Chondrocyte (in vitro differentiated cells): ENCODE data around the gene PPFIBP2. TPM values are rescaled to one million over a fixed set of nuclear protein-coding genes. Genes with fewer than 3 reads are reported as not detected.

Source experiments
- DNase-seq: peaks from one replicate; pipeline ENCODE4 v3.0.0; 2021; ENCODE audit warnings: mixed read lengths, low spot score
- H3K27ac Mint-ChIP-seq: one replicate; pipeline ENCODE4 v1.8.0; 2021; ENCODE audit warnings: mild to moderate bottlenecking, moderate library complexity, mixed read lengths; ENCODE audit not compliant: unreplicated experiment
- H3K27me3 Mint-ChIP-seq: 2 replicates; pipeline ENCODE4 v1.8.0; 2021; ENCODE audit warnings: low read depth, mixed read lengths
- H3K36me3 Mint-ChIP-seq: 2 replicates; pipeline ENCODE4 v1.8.0; 2021; ENCODE audit warnings: low read depth, mixed read lengths
- H3K4me1 Mint-ChIP-seq: 2 replicates; pipeline ENCODE4 v1.8.0; 2021; ENCODE audit warnings: low read depth, mild to moderate bottlenecking, mixed read lengths
- H3K4me3 Mint-ChIP-seq: one replicate; pipeline ENCODE4 v1.8.0; 2021; ENCODE audit warnings: mild to moderate bottlenecking, moderate library complexity, mixed read lengths; ENCODE audit not compliant: unreplicated experiment
- H3K9me3 Mint-ChIP-seq: 2 replicates; pipeline ENCODE4 v1.8.0; 2021; ENCODE audit warnings: low read depth, mixed read lengths
- CTCF ChIP-seq: fragments of 200-600 bp; sonication (generic); IDR thresholded peaks from 2 replicates; pipeline ENCODE4 v1.5.0; 2021; ENCODE audit warnings: antibody characterized with exemption, mild to moderate bottlenecking, moderate library complexity
- total RNA-seq: library from RNA; stranded (reverse); gene quantifications from 3 replicates; pipeline ENCODE4 v1.2.1, GENCODE V29; 2021

PPFIBP2 gene
- total RNA-seq, 1 donor from 2014 or later: 90.8 TPM

GRCh38 chr11:7582338-7582985, 68.7 kb downstream of the PPFIBP2 start:
- H3K27ac Mint-ChIP-seq: peak overlapping the region; percentile 76
- peak overlapping the region; percentile 29 for H3K4me3 Mint-ChIP-seq
- H3K4me1 Mint-ChIP-seq: peaks cover 94% of the 10 kb centered on the region
- no peak for TF ChIP-seq CTCF
- no peaks in the 10 kb centered on the region for H3K27me3 Mint-ChIP-seq
- no peaks in the 10 kb centered on the region for H3K9me3 Mint-ChIP-seq
- no peaks in the 10 kb centered on the region for H3K36me3 Mint-ChIP-seq
- no peak for DNase-seq

DNA sequence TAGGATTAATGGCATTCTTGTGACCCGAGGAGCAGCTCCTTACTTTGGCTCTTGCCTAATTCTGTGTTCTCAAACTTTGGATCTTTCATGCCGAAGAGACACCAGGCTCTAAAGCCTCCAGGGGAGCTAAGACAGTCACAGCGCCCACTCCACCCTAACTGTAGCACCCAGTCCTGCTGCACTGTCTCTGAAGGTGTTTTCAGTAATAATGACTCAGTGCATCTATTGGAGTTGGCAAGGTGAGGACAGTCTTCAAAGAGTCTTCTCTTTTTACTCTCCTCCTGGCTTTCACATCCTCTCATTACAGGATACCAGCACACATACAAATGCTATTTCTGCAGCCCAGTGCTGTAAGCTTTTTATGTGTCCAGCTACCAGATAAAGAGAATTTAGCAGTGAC, 69.4 kb downstream of the PPFIBP2 start:
- Mint-ChIP-seq H3K4me1 (peaks cover 94% of the 10 kb centered on the region), H3K27ac (peak overlapping the region; percentile 76), H3K27me3 (no peaks in the 10 kb centered on the region), H3K36me3 (no peaks in the 10 kb centered on the region), H3K4me3 (no peak overlapping the region), H3K9me3 (no peaks in the 10 kb centered on the region)
- no peak for DNase-seq
- no peak for TF ChIP-seq CTCF

- Mint-ChIP-seq H3K4me3 (no peak overlapping the region), H3K4me1 (peaks cover 84% of the 10 kb centered on the region), H3K27me3 (no peaks in the 10 kb centered on the region), H3K36me3 (peaks cover 2% of the 10 kb centered on the region), H3K9me3 (no peaks in the 10 kb centered on the region), H3K27ac (peak overlapping the region; percentile 71)
- no peak for DNase-seq
- no peak for TF ChIP-seq CTCF
These were observed 71.1 kb downstream of the PPFIBP2 start for GRCh38 chr11:7584910-7585309.

- no peak overlapping the region for H3K4me3 Mint-ChIP-seq
- H3K27ac Mint-ChIP-seq: peak overlapping the region; percentile 61
- no peak for DNase-seq
- peaks cover 75% of the 10 kb centered on the region for H3K4me1 Mint-ChIP-seq
- H3K27me3 Mint-ChIP-seq: no peaks in the 10 kb centered on the region
- peaks cover 2% of the 10 kb centered on the region for H3K36me3 Mint-ChIP-seq
- no peaks in the 10 kb centered on the region for H3K9me3 Mint-ChIP-seq
- TF ChIP-seq CTCF: no peak
These were observed 72.0 kb downstream of the PPFIBP2 start for GRCh38 chr11:7585816-7586215.

GRCh38 chr11:7586376-7586775, 72.6 kb downstream of the PPFIBP2 start:
- TF ChIP-seq CTCF: no peak
- DNase-seq: no peak
- no peaks in the 10 kb centered on the region for H3K9me3 Mint-ChIP-seq
- H3K4me3 Mint-ChIP-seq: no peak overlapping the region
- no peak overlapping the region for H3K27ac Mint-ChIP-seq
- H3K27me3 Mint-ChIP-seq: no peaks in the 10 kb centered on the region
- peaks cover 69% of the 10 kb centered on the region for H3K4me1 Mint-ChIP-seq
- peaks cover 2% of the 10 kb centered on the region for H3K36me3 Mint-ChIP-seq
